ENCODE results near the gene TMEM50B. TPM values are rescaled to one million over a fixed set of nuclear protein-coding genes. Genes with fewer than 3 reads are reported as not detected.

The TMEM50B gene
- total RNA-seq, 1 donor from 2014 or later, result 29.7 TPM

DNA sequence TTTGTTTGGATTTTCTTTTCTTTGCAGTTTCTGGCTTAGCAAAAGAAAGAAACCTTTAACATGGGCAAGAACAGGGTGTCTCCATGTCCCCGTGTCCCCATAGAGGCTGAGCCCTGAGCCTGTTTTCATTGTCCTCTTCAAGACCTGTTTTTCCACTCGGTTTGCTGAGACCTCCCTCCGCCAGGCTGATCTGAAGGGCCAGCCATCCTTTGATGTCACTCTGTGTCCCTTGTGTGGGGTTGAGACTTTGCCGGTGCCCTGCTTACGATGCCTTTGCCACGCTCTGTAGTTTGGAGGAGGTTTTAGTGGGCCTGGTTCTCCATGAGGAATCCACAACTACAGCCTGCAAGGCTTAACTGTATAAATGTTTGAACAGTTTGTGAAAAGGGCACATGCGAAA, 52.7 kb downstream of the TMEM50B start:
- no peak overlapping the region for H3K27ac Mint-ChIP-seq (ENCODE audit: unreplicated experiment)
- TF ChIP-seq EZH2 (IDR thresholded peaks at IDR 0.05; ENCODE audit: insufficient read depth, low read length) (no peak), CTCF (IDR thresholded peaks at IDR 0.05; ENCODE audit: insufficient read depth, low read depth, low read length) (no peak)
- peaks cover 16% of the 10 kb centered on the region for H3K36me3 Mint-ChIP-seq (ENCODE audit: low read depth, unreplicated experiment)
- H3K4me1 ChIP-seq (ENCODE audit: insufficient read depth, low read length), result no peaks in the 10 kb centered on the region
- no peak overlapping the region for H3K4me3 ChIP-seq (ENCODE audit: insufficient read depth, low read depth, low read length)
- no peak overlapping the region for H3K9ac ChIP-seq (ENCODE audit: low read length)
- H3K9me3 ChIP-seq (ENCODE audit: insufficient read depth, low read depth, low read length), result no peaks in the 10 kb centered on the region
- H3K27me3 ChIP-seq (ENCODE audit: insufficient read depth, low read length), result no peaks in the 10 kb centered on the region
- no peak overlapping the region for H3K4me3 Mint-ChIP-seq (ENCODE audit: unreplicated experiment)
- FAIRE-seq (no peak), DNase-seq (ENCODE audit: low read depth) (no peak)
- H3K79me2 ChIP-seq (ENCODE audit: insufficient read depth, low read length), result peaks cover 7% of the 10 kb centered on the region
- no peak overlapping the region for H3K27ac ChIP-seq (ENCODE audit: low read depth, low read length)
- H2AFZ ChIP-seq (ENCODE audit: low read depth, low read length), result no peak overlapping the region
- peaks cover 44% of the 10 kb centered on the region for H3K36me3 ChIP-seq (ENCODE audit: insufficient read depth, low read length)
- H3K4me1 Mint-ChIP-seq (ENCODE audit: low read depth, unreplicated experiment), result no peaks in the 10 kb centered on the region
- H4K20me1 ChIP-seq (ENCODE audit: insufficient read depth, low read length), result peaks cover 26% of the 10 kb centered on the region
- H3K9me3 Mint-ChIP-seq (ENCODE audit: unreplicated experiment), result no peaks in the 10 kb centered on the region
- H3K4me2 ChIP-seq (ENCODE audit: low read length), result no peak overlapping the region
- H3K27me3 Mint-ChIP-seq (ENCODE audit: low read depth, unreplicated experiment), result no peaks in the 10 kb centered on the region

DNA sequence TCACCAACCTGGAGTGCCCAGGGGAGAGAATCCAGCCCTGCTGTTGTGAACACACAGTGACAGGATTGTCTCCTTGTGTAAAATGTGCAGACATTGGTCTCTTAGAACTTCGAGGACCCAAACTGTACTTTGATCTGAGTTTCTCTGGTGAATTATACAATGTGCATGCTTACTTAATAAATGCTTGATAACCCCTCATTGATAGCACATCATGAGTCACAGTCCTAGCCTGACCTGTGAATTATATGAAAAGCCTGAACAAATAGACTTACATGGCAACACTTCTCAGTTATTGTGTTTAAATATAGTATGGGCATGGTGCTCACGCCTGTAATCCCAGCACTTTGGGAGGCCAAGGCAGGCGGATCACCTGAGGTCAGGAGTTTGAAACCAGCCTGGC, 53.9 kb downstream of the TMEM50B start:
- Mint-ChIP-seq H3K36me3 (ENCODE audit: low read depth, unreplicated experiment) (peaks cover 21% of the 10 kb centered on the region), H3K4me1 (ENCODE audit: low read depth, unreplicated experiment) (no peaks in the 10 kb centered on the region), H3K27me3 (ENCODE audit: low read depth, unreplicated experiment) (no peaks in the 10 kb centered on the region), H3K4me3 (ENCODE audit: unreplicated experiment) (no peak overlapping the region), H3K27ac (ENCODE audit: unreplicated experiment) (no peak overlapping the region), H3K9me3 (ENCODE audit: unreplicated experiment) (no peaks in the 10 kb centered on the region)
- H3K27ac ChIP-seq (ENCODE audit: low read depth, low read length), result no peak overlapping the region
- no peak overlapping the region for H3K9ac ChIP-seq (ENCODE audit: low read length)
- peaks cover 32% of the 10 kb centered on the region for H4K20me1 ChIP-seq (ENCODE audit: insufficient read depth, low read length)
- H3K79me2 ChIP-seq (ENCODE audit: insufficient read depth, low read length), result peaks cover 9% of the 10 kb centered on the region
- no peak overlapping the region for H3K4me3 ChIP-seq (ENCODE audit: insufficient read depth, low read depth, low read length)
- FAIRE-seq (no peak), DNase-seq (ENCODE audit: low read depth) (no peak)
- H3K36me3 ChIP-seq (ENCODE audit: insufficient read depth, low read length), result peaks cover 48% of the 10 kb centered on the region
- no peak overlapping the region for H3K4me2 ChIP-seq (ENCODE audit: low read length)
- TF ChIP-seq CTCF (IDR thresholded peaks at IDR 0.05; ENCODE audit: insufficient read depth, low read depth, low read length) (no peak), EZH2 (IDR thresholded peaks at IDR 0.05; ENCODE audit: insufficient read depth, low read length) (no peak)
- no peak overlapping the region for H2AFZ ChIP-seq (ENCODE audit: low read depth, low read length)
- no peaks in the 10 kb centered on the region for H3K27me3 ChIP-seq (ENCODE audit: insufficient read depth, low read length)
- H3K4me1 ChIP-seq (ENCODE audit: insufficient read depth, low read length), result no peaks in the 10 kb centered on the region
- H3K9me3 ChIP-seq (ENCODE audit: insufficient read depth, low read depth, low read length), result no peaks in the 10 kb centered on the region

GRCh38 chr21:33424214-33424613, 55.6 kb downstream of the TMEM50B start:
- Histone ChIP-seq H3K4me3 (ENCODE audit: insufficient read depth, low read depth, low read length) (no peak overlapping the region), H3K9me3 (ENCODE audit: insufficient read depth, low read depth, low read length) (no peaks in the 10 kb centered on the region), H2AFZ (ENCODE audit: low read depth, low read length) (no peak overlapping the region), H4K20me1 (ENCODE audit: insufficient read depth, low read length) (peaks cover 47% of the 10 kb centered on the region), H3K27me3 (ENCODE audit: insufficient read depth, low read length) (no peaks in the 10 kb centered on the region), H3K4me1 (ENCODE audit: insufficient read depth, low read length) (peaks cover 3% of the 10 kb centered on the region), H3K27ac (ENCODE audit: low read depth, low read length) (no peak overlapping the region), H3K36me3 (ENCODE audit: insufficient read depth, low read length) (peaks cover 40% of the 10 kb centered on the region), H3K79me2 (ENCODE audit: insufficient read depth, low read length) (peaks cover 22% of the 10 kb centered on the region), H3K4me2 (ENCODE audit: low read length) (no peak overlapping the region), H3K9ac (ENCODE audit: low read length) (no peak overlapping the region)
- FAIRE-seq (no peak), DNase-seq (ENCODE audit: low read depth) (no peak)
- no peaks in the 10 kb centered on the region for H3K9me3 Mint-ChIP-seq (ENCODE audit: unreplicated experiment)
- H3K4me1 Mint-ChIP-seq (ENCODE audit: low read depth, unreplicated experiment), result peaks cover 5% of the 10 kb centered on the region
- H3K27me3 Mint-ChIP-seq (ENCODE audit: low read depth, unreplicated experiment), result no peaks in the 10 kb centered on the region
- peaks cover 27% of the 10 kb centered on the region for H3K36me3 Mint-ChIP-seq (ENCODE audit: low read depth, unreplicated experiment)
- no peak overlapping the region for H3K27ac Mint-ChIP-seq (ENCODE audit: unreplicated experiment)
- TF ChIP-seq EZH2 (IDR thresholded peaks at IDR 0.05; ENCODE audit: insufficient read depth, low read length) (no peak), CTCF (IDR thresholded peaks at IDR 0.05; ENCODE audit: insufficient read depth, low read depth, low read length) (no peak)
- no peak overlapping the region for H3K4me3 Mint-ChIP-seq (ENCODE audit: unreplicated experiment)
